Peyer's patch (tissue), 4 donors: Measurements from ENCODE around the gene AK1.

ENCODE experiments used
- POLR2A ChIP-seq, 2 donors: fragments of 450-650 bp; IDR thresholded peaks; one replicate each; pipeline ENCODE4 v1.5.1; 2017; ENCODE audit warnings: antibody characterized with exemption in 2 of 2, mild to moderate bottlenecking in 2 of 2, moderate library complexity in 2 of 2
- TF ChIP-seq, protein P1 (sequence below), 6 experiments: fragments of 450-650 bp in 4 of 6; fragments of 200-600 bp in 2 of 6; sonication (generic) in 1 of 6; IDR thresholded peaks; one replicate each; pipeline ENCODE4 v1.5.1; 2017 to 2019; ENCODE audit warnings: antibody characterized with exemption in 6 of 6, mild to moderate bottlenecking in 3 of 6, moderate library complexity in 1 of 6

GRCh38 chr9:127867356-127868277 is 9.9 kb downstream of the AK1 start:
- TF ChIP-seq, protein P1, sequence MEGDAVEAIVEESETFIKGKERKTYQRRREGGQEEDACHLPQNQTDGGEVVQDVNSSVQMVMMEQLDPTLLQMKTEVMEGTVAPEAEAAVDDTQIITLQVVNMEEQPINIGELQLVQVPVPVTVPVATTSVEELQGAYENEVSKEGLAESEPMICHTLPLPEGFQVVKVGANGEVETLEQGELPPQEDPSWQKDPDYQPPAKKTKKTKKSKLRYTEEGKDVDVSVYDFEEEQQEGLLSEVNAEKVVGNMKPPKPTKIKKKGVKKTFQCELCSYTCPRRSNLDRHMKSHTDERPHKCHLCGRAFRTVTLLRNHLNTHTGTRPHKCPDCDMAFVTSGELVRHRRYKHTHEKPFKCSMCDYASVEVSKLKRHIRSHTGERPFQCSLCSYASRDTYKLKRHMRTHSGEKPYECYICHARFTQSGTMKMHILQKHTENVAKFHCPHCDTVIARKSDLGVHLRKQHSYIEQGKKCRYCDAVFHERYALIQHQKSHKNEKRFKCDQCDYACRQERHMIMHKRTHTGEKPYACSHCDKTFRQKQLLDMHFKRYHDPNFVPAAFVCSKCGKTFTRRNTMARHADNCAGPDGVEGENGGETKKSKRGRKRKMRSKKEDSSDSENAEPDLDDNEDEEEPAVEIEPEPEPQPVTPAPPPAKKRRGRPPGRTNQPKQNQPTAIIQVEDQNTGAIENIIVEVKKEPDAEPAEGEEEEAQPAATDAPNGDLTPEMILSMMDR (IDR thresholded peaks at IDR 0.05), result no peak
- no peak for TF ChIP-seq POLR2A (IDR thresholded peaks at IDR 0.05)
